ENCODE data around the gene MUS81. TPM values are rescaled to one million over a fixed set of nuclear protein-coding genes. Genes with fewer than 3 reads are reported as not detected.
A peak's percentile ranks its signal among the peaks of the same experiment; 100 is the strongest.

The MUS81 gene
- total and polyA plus RNA-seq, 9 of the 15 experiments (the other 6 are each of a cell fraction or from before 2014, with no cell fraction given) = 13.4 to 118 (median 53.7) TPM

DNA sequence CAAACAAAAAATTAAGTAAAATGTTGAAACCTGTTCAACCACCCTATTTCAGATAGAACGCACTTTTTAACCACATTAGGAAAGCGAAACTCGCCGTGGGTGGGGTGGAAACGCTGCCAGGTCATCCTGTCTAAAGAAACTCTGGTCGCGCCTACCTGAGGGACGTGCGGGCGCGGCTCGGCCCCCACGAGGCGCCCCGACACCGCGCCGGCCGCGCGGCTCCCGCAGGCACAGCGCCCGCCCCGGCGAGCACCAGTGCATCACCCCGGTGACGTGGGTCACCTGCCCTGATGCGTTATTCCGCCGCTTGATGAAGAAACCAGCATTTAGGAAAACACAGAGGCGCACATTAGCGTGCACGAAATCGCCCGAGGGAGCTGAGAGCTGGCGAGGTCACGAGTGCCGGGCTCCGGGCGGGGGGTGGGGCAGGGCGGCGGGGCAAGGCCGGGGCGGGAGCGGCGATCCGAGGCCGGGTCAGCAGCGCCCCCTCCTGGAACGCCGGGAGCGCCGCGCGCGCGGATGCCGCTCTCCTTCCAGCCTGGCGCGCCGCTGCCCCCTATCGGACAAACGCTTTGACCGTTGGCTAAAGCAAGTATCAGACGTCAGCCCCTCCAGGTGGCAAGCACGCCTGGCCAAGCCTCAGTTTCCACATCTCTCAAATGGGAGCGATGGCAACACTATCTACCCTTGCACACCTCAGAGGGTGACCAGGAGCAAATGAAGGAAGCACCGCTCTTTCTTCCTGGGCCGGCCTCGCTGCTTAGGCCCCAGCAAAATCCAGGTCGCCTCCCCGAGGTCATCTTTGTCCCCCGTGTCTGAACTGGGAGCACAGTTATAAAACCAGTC, 42.2 kb upstream of the MUS81 start:
- BruUV-seq (replicated peaks) = no TSS peak
- Histone ChIP-seq H3K4me3 (peak overlapping the region; percentile 49), H3K27ac (ENCODE audit: extremely low read depth, low read depth, low read length) (peak overlapping the region; percentile 34; the same call in 1 of the 3 replicates), H3K4me1 (replicated peaks in 1 of 2; ENCODE audit: control insufficient read depth in 2 of 2, insufficient read depth in 2 of 2, low read length in 2 of 2) (peaks cover 0 to 17% of the 10 kb centered on the region in 2 experiments; a peak in 2 of 5 replicates), H3K9me1 (ENCODE audit: control insufficient read depth, insufficient read depth, low read length) (no peaks in the 10 kb centered on the region), H3K4me2 (ENCODE audit: insufficient read depth, low read length) (peak overlapping the region; percentile 78), H3K36me3 (ENCODE audit: control insufficient read depth, insufficient read depth, low read length) (no peaks in the 10 kb centered on the region), H3K9ac (ENCODE audit: insufficient read depth in 1 of 2, low read depth in 2 of 2, low read length in 2 of 2) (peak overlapping the region; percentile 63 to 94), H2AFZ (ENCODE audit: low read depth, low read length) (peak overlapping the region; percentile 97), H3K79me2 (ENCODE audit: control insufficient read depth, insufficient read depth, low read length) (no peaks in the 10 kb centered on the region), H3K27me3 (ENCODE audit: control insufficient read depth in 2 of 2, insufficient read depth in 2 of 2, low read length in 2 of 2) (peaks cover 3 to 4% of the 10 kb centered on the region in 2 experiments; a peak in 1 of 5 replicates), H4K20me1 (replicated peaks; ENCODE audit: control insufficient read depth, insufficient read depth, low read length) (no peaks in the 10 kb centered on the region), H3K9me3 (replicated peaks; ENCODE audit: control insufficient read depth, insufficient read depth, low read depth, low read length) (no peaks in the 10 kb centered on the region)
- ATAC-seq (peak; percentile 96), DNase-seq (ENCODE audit: extremely low read depth in 1 of 4, low spot score in 3 of 4) (peak; percentile 94 to 97 (median 96)), FAIRE-seq (peak; percentile 87)
- in situ Hi-C loops (cut with MboI) = no loop called here
- ChIA-PET POLR2A (interaction anchor here (0.7 to 3.5 kb wide), 5 partner anchors 37 to 154 kb away, joined by 3 to 12 read pairs (median 3); partner anchors contain the start of genes AP5B1 and RNASEH2C), CTCF (ENCODE audit: low intra/inter-chr PET ratio) (interaction anchor here (0.6 to 3.1 kb wide), 20 partner anchors 10 to 435 kb away, joined by 3 to 45 read pairs (median 4); partner anchors contain the start of genes AP5B1, CFL1, FIBP and KAT5)
- intact Hi-C loops (cut with micrococcal nuclease) = loop anchor here (1.0 to 10.0 kb wide), 5 partner anchors 36 to 273 kb away; partner anchors contain the start of gene AP5B1
- WGBS (ENCODE audit: insufficient coverage, low coverage, missing lambda C conversion rate) = 8% methylated on average over 61 of the region's 74 CpGs
- TF ChIP-seq ZBTB1 (CRISPR knock-in tag; IDR thresholded peaks at IDR 0.05; ENCODE audit: borderline replicate concordance, low read depth) (0 out of 2 replicates have a peak, but pooled peaks have one; percentile 6), RBM22 (IDR thresholded peaks at IDR 0.05; ENCODE audit: low read depth, low read length, poor library complexity, severe bottlenecking) (no peak), ZNF146 (CRISPR knock-in tag; IDR thresholded peaks at IDR 0.05; ENCODE audit: unreplicated experiment) (no peak), CTBP1 (IDR thresholded peaks at IDR 0.05; ENCODE audit: borderline replicate concordance) (peak; percentile 79; the same call in 1 of the 2 replicates), FOXJ2 (tag; IDR thresholded peaks at IDR 0.05) (no peak), ZNF253 (CRISPR knock-in tag; conservative IDR thresholded peaks at IDR 0.05) (no peak), TGIF2 (CRISPR knock-in tag; IDR thresholded peaks at IDR 0.05) (no peak; the same call in 1 of the 2 replicates), KLF10 (CRISPR knock-in tag; IDR thresholded peaks at IDR 0.05) (no peak)
- TF ChIP-seq, protein P1, sequence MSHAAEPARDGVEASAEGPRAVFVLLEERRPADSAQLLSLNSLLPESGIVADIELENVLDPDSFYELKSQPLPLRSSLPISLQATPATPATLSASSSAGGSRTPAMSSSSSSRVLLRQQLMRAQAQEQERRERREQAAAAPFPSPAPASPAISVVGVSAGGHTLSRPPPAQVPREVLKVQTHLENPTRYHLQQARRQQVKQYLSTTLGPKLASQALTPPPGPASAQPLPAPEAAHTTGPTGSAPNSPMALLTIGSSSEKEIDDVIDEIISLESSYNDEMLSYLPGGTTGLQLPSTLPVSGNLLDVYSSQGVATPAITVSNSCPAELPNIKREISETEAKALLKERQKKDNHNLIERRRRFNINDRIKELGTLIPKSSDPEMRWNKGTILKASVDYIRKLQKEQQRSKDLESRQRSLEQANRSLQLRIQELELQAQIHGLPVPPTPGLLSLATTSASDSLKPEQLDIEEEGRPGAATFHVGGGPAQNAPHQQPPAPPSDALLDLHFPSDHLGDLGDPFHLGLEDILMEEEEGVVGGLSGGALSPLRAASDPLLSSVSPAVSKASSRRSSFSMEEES (CRISPR knock-in tag; IDR thresholded peaks at IDR 0.05) = no peak
- TF ChIP-seq, protein P2, sequence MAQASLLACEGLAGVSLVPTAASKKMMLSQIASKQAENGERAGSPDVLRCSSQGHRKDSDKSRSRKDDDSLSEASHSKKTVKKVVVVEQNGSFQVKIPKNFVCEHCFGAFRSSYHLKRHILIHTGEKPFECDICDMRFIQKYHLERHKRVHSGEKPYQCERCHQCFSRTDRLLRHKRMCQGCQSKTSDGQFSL (CRISPR knock-in tag; IDR thresholded peaks at IDR 0.05) = no peak
- TF ChIP-seq, protein P2 (tag; IDR thresholded peaks at IDR 0.05) = no peak
- TF ChIP-seq, protein P3, sequence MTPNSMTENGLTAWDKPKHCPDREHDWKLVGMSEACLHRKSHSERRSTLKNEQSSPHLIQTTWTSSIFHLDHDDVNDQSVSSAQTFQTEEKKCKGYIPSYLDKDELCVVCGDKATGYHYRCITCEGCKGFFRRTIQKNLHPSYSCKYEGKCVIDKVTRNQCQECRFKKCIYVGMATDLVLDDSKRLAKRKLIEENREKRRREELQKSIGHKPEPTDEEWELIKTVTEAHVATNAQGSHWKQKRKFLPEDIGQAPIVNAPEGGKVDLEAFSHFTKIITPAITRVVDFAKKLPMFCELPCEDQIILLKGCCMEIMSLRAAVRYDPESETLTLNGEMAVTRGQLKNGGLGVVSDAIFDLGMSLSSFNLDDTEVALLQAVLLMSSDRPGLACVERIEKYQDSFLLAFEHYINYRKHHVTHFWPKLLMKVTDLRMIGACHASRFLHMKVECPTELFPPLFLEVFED (CRISPR knock-in tag; conservative IDR thresholded peaks at IDR 0.05) = no peak
- TF ChIP-seq, protein P4, sequence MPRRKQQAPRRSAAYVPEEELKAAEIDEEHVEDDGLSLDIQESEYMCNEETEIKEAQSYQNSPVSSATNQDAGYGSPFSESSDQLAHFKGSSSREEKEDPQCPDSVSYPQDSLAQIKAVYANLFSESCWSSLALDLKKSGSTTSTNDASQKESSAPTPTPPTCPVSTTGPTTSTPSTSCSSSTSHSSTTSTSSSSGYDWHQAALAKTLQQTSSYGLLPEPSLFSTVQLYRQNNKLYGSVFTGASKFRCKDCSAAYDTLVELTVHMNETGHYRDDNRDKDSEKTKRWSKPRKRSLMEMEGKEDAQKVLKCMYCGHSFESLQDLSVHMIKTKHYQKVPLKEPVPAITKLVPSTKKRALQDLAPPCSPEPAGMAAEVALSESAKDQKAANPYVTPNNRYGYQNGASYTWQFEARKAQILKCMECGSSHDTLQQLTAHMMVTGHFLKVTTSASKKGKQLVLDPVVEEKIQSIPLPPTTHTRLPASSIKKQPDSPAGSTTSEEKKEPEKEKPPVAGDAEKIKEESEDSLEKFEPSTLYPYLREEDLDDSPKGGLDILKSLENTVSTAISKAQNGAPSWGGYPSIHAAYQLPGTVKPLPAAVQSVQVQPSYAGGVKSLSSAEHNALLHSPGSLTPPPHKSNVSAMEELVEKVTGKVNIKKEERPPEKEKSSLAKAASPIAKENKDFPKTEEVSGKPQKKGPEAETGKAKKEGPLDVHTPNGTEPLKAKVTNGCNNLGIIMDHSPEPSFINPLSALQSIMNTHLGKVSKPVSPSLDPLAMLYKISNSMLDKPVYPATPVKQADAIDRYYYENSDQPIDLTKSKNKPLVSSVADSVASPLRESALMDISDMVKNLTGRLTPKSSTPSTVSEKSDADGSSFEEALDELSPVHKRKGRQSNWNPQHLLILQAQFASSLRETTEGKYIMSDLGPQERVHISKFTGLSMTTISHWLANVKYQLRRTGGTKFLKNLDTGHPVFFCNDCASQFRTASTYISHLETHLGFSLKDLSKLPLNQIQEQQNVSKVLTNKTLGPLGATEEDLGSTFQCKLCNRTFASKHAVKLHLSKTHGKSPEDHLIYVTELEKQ (CRISPR knock-in tag; IDR thresholded peaks at IDR 0.05) = no peak
